B cell (primary cell): Measurements from ENCODE around the gene TSHZ3. TPM values are rescaled to one million over a fixed set of nuclear protein-coding genes. Genes with fewer than 3 reads are reported as not detected.

Experiments
- ATAC-seq: fragments of 200-7000 bp; cut with Tn5 transposase; one replicate; pipeline ENCODE4 v1.10.0; 2021; ENCODE audit warnings: low read depth, mild to moderate bottlenecking, moderate number of reproducible peaks, moderate library complexity
- CTCF ChIA-PET: fragments of 350-600 bp; sonication (Branson Sonifier 250); formaldehyde crosslinking; loops from one replicate; lab custom pipeline; 2021; ENCODE audit warnings: antibody characterized with exemption, inconsistent platforms; lab: Charles Lee
- POLR2A ChIA-PET: fragments of 350-600 bp; sonication (Branson Sonifier 250); formaldehyde crosslinking; loops from one replicate; lab custom pipeline; 2021; ENCODE audit warnings: antibody characterized with exemption; lab: Charles Lee
- DNase-seq: peaks from one replicate; pipeline ENCODE4 v3.0.0; 2013
- H2AFZ ChIP-seq: 2 replicates; pipeline ENCODE4 v1.6.1; 2012; ENCODE audit warnings: mild to moderate bottlenecking, low read depth, low read length; ENCODE audit not compliant: insufficient read depth, poor library complexity, severe bottlenecking
- H3K27ac ChIP-seq, 2 donors: 1 replicate in 1 of 2; 2 replicates in 1 of 2; pipeline ENCODE4 v1.5.1; 2012 to 2013; ENCODE audit warnings: low read length in 2 of 2, mild to moderate bottlenecking in 2 of 2, moderate library complexity in 1 of 2
- H3K27me3 ChIP-seq, 4 experiments: fragments of 200-600 bp in 1 of 4; sonication (generic) in 1 of 4; replicated peaks in 1 of 4; 1 replicate in 2 of 4; 2 replicates in 2 of 4; pipeline versions ENCODE4 v1.6.1 to v1.7.0; 2013 to 2016; ENCODE audit warnings: low read length in 3 of 4, mild to moderate bottlenecking in 2 of 4, mixed read lengths in 1 of 4, moderate library complexity in 1 of 4; ENCODE audit not compliant: insufficient read depth in 4 of 4, control insufficient read depth in 3 of 4; ENCODE audit errors: control extremely low read depth in 1 of 4
- H3K36me3 ChIP-seq, 2 experiments: replicated peaks in 1 of 2; 1 replicate in 1 of 2; 2 replicates in 1 of 2; pipeline versions ENCODE4 v1.6.1 to v1.7.1; 2013; ENCODE audit warnings: low read length in 1 of 2; ENCODE audit not compliant: insufficient read depth in 2 of 2, control insufficient read depth in 1 of 2; ENCODE audit errors: control extremely low read depth in 1 of 2, extremely low read depth in 1 of 2
- H3K4me1 ChIP-seq, 2 donors: fragments of 200-600 bp in 1 of 2; sonication (generic) in 1 of 2; 1 replicate in 1 of 2; 2 replicates in 1 of 2; pipeline versions ENCODE4 v1.5.1 to v1.6.1; 2013 to 2017; ENCODE audit warnings: low read length in 2 of 2; ENCODE audit not compliant: control insufficient read depth in 2 of 2, insufficient read depth in 2 of 2
- H3K4me2 ChIP-seq: replicated peaks from 2 replicates; pipeline ENCODE3; 2012; ENCODE audit warnings: mild to moderate bottlenecking, low read depth, low read length; ENCODE audit not compliant: poor library complexity, severe bottlenecking
- H3K4me3 ChIP-seq, 5 experiments: fragments of 200-600 bp in 1 of 5; sonication (generic) in 1 of 5; 1 replicate in 3 of 5; 2 replicates in 2 of 5; pipeline versions ENCODE4 v1.5.1 to v1.7.0; 2011 to 2016; ENCODE audit warnings: low read length in 4 of 5, mild to moderate bottlenecking in 4 of 5, low read depth in 2 of 5, control low read depth in 1 of 5, moderate library complexity in 1 of 5; ENCODE audit not compliant: insufficient read depth in 1 of 5; ENCODE audit errors: control extremely low read depth in 1 of 5, extremely low read depth in 1 of 5
- H3K79me2 ChIP-seq: fragments of 200-600 bp; sonication (generic); one replicate; pipeline ENCODE4 v1.6.0; 2016; ENCODE audit warnings: low read length; ENCODE audit not compliant: control insufficient read depth, insufficient read depth
- H3K9ac ChIP-seq: fragments of 200-600 bp; sonication (generic); 2 replicates; pipeline ENCODE4 v1.6.1; 2017; ENCODE audit warnings: mild to moderate bottlenecking, low read length, moderate library complexity
- H3K9me3 ChIP-seq, 3 donors: one replicate each; pipeline versions ENCODE4 v1.6.1 to v1.7.1; 2013; ENCODE audit warnings: low read length in 2 of 3; ENCODE audit not compliant: control insufficient read depth in 2 of 3, insufficient read depth in 1 of 3; ENCODE audit errors: control extremely low read depth in 1 of 3
- H4K20me1 ChIP-seq: 2 replicates; pipeline ENCODE4 v1.6.0; 2012; ENCODE audit warnings: mild to moderate bottlenecking, low read length; ENCODE audit not compliant: insufficient read depth, control insufficient read depth, poor library complexity, severe bottlenecking
- H3K27ac Mint-ChIP-seq: one replicate; pipeline ENCODE4 v1.8.0; 2021; ENCODE audit warnings: mixed read lengths
- H3K27me3 Mint-ChIP-seq: one replicate; pipeline ENCODE4 v1.8.0; 2021; ENCODE audit warnings: mixed read lengths
- H3K4me1 Mint-ChIP-seq: one replicate; pipeline ENCODE4 v1.8.0; 2021; ENCODE audit warnings: mixed read lengths
- H3K4me3 Mint-ChIP-seq: one replicate; pipeline ENCODE4 v1.8.0; 2021; ENCODE audit warnings: mixed read lengths
- H3K9me3 Mint-ChIP-seq: one replicate; pipeline ENCODE4 v1.8.0; 2022; ENCODE audit warnings: mixed read lengths; ENCODE audit not compliant: insufficient read depth
- EZH2 ChIP-seq: IDR thresholded peaks from 2 replicates; pipeline ENCODE4 v1.6.1; 2012; ENCODE audit warnings: borderline replicate concordance, low read depth, mild to moderate bottlenecking, moderate library complexity, low read length; ENCODE audit not compliant: insufficient read depth, poor library complexity, severe bottlenecking
- WGBS: methylation state at CpG from one replicate; pipeline ENCODE4 v1.1.5; 2013; ENCODE audit warnings: missing lambda C conversion rate; ENCODE audit not compliant: insufficient coverage; 5-methylcytosine and 5-hydroxymethylcytosine counted together
- intact Hi-C: fragments of 100-400 bp; cut with micrococcal nuclease; formaldehyde crosslinking; loops from one replicate; pipeline ENCODE4 v1.10.0; 2022
- polyA plus RNA-seq: library from polyadenylated mRNA; depleted of rRNA; stranded (reverse); fragments of >200 nt; gene quantifications from 2 replicates; pipeline ENCODE4 v1.2.3, GENCODE V29; 2012
- total RNA-seq, 2 donors: library from RNA; stranded (reverse); fragments of 120-200 nt in 1 of 2; gene quantifications; 1 replicate in 1 of 2; 2 replicates in 1 of 2; pipeline versions ENCODE4 v1.2.3 to v1.2.4, GENCODE V29; 2013 to 2022
- TF ChIP-seq, protein P1 (sequence below): fragments of 200-600 bp; IDR thresholded peaks from one replicate; pipeline ENCODE4 v1.8.0; 2022; ENCODE audit warnings: antibody characterized with exemption, mild to moderate bottlenecking

TSHZ3 gene
- total and polyA plus RNA-seq, 2 donors (not counting 1 experiment from before 2014, with no cell fraction given), result 0.03 to 0.34 TPM

DNA sequence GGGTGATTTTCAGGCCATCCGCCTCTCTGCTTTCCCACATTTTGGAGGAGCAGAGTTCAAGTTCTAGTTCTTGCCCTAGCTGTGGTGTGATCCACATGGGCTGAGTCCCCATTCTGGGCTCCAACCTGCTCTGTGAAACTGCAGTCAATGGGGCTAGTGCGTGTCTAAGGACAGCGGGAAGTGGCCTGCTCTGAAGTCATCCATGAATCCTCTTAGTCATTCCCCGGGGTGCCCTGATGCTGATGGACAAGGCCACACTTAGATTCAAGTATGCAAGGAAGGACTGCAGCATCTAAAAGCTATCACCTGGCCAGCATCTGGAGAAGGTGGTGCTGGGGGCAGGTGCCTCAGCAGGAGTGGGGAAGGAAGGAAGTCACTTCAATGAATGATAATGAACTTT, 94.6 kb downstream of the TSHZ3 start:
- Mint-ChIP-seq H3K9me3 (no peaks in the 10 kb centered on the region), H3K4me1 (no peaks in the 10 kb centered on the region), H3K27ac (no peak overlapping the region), H3K4me3 (no peak overlapping the region), H3K27me3 (no peaks in the 10 kb centered on the region)
- Histone ChIP-seq H3K9ac (no peak overlapping the region), H3K4me1 (no peaks in the 10 kb centered on the region), H3K79me2 (no peaks in the 10 kb centered on the region), H2AFZ (no peak overlapping the region), H3K4me3 (no peak overlapping the region), H3K36me3 (no peaks in the 10 kb centered on the region), H4K20me1 (no peaks in the 10 kb centered on the region), H3K9me3 (peaks cover 0 to 39% (median 0%) of the 10 kb centered on the region in 3 donors), H3K4me2 (no peak overlapping the region), H3K27ac (no peak overlapping the region), H3K27me3 (no peaks in the 10 kb centered on the region)
- no peak for ATAC-seq
- CTCF ChIA-PET, result no interaction called here
- no peak for DNase-seq
- TF ChIP-seq, protein P1, sequence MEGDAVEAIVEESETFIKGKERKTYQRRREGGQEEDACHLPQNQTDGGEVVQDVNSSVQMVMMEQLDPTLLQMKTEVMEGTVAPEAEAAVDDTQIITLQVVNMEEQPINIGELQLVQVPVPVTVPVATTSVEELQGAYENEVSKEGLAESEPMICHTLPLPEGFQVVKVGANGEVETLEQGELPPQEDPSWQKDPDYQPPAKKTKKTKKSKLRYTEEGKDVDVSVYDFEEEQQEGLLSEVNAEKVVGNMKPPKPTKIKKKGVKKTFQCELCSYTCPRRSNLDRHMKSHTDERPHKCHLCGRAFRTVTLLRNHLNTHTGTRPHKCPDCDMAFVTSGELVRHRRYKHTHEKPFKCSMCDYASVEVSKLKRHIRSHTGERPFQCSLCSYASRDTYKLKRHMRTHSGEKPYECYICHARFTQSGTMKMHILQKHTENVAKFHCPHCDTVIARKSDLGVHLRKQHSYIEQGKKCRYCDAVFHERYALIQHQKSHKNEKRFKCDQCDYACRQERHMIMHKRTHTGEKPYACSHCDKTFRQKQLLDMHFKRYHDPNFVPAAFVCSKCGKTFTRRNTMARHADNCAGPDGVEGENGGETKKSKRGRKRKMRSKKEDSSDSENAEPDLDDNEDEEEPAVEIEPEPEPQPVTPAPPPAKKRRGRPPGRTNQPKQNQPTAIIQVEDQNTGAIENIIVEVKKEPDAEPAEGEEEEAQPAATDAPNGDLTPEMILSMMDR, result no peak
- TF ChIP-seq EZH2, result no peak
- POLR2A ChIA-PET, result no interaction called here
- intact Hi-C loops, result no loop called here
- WGBS, result 93% methylated on average over 4 of the region's 4 CpGs

DNA sequence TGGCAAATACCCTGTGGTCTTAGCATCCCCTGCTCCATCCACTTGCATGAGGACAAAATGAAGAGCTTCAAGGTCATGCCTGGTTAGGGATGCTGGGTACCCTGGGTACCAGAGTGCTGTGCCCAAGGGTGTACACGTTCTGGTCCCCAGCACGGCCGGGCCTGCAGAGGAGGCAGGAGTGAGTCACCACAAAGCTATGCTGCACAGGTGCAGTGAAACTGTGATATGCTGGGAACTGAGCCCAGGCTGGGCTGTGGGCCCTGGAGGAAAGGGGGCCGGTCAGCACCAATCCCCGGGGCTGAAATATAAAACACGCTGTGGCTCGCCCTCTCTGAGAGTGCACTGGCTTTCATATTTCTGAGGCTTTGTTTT, 95.1 kb downstream of the TSHZ3 start:
- no peak overlapping the region for H3K4me2 ChIP-seq

More for the DNA sequence above, 95.1 kb downstream of the TSHZ3 start:
- WGBS, result 94% methylated on average over 7 of the region's 7 CpGs
- no peaks in the 10 kb centered on the region for H3K36me3 ChIP-seq
- H3K9ac ChIP-seq, result no peak overlapping the region
- no peak overlapping the region for H3K27ac ChIP-seq
- H3K27me3 Mint-ChIP-seq, result no peaks in the 10 kb centered on the region
- H3K4me1 Mint-ChIP-seq, result no peaks in the 10 kb centered on the region
- intact Hi-C loops, result no loop called here
- no peak overlapping the region for H3K4me3 ChIP-seq
- CTCF ChIA-PET, result no interaction called here
- H4K20me1 ChIP-seq, result no peaks in the 10 kb centered on the region
- POLR2A ChIA-PET, result no interaction called here
- no peaks in the 10 kb centered on the region for H3K9me3 Mint-ChIP-seq
- no peak overlapping the region for H3K27ac Mint-ChIP-seq
- TF ChIP-seq EZH2, result no peak
- TF ChIP-seq, protein P1, result no peak
- no peak overlapping the region for H2AFZ ChIP-seq
- no peaks in the 10 kb centered on the region for H3K79me2 ChIP-seq
- no peak for ATAC-seq
- no peaks in the 10 kb centered on the region for H3K4me1 ChIP-seq
- DNase-seq, result no peak
- H3K27me3 ChIP-seq, result no peaks in the 10 kb centered on the region
- peaks cover 0 to 39% (median 0%) of the 10 kb centered on the region in 3 donors for H3K9me3 ChIP-seq
- H3K4me3 Mint-ChIP-seq, result no peak overlapping the region
